HEK293T (cell line): Measurements from ENCODE around the gene ADCY1.

ENCODE experiments used
- ARNT ChIP-seq: fragments of 450-650 bp; IDR thresholded peaks from 2 replicates; pipeline ENCODE4 v1.6.1; 2017; ENCODE audit warnings: mild to moderate bottlenecking
- BHLHE40 ChIP-seq: fragments of 450-650 bp; IDR thresholded peaks from 2 replicates; pipeline ENCODE4 v1.6.1; 2016; ENCODE audit warnings: mild to moderate bottlenecking, moderate library complexity, borderline replicate concordance
- CTBP1 ChIP-seq: fragments of 450-650 bp; IDR thresholded peaks from 2 replicates; pipeline ENCODE4 v1.6.1; 2016; ENCODE audit warnings: borderline replicate concordance
- ELF4 ChIP-seq: fragments of 450-650 bp; IDR thresholded peaks from 2 replicates; pipeline ENCODE4 v1.6.1; 2017; ENCODE audit warnings: antibody characterized with exemption
- FOXM1 ChIP-seq: fragments of 450-650 bp; IDR thresholded peaks from 2 replicates; pipeline ENCODE4 v1.6.1; 2017; ENCODE audit warnings: mild to moderate bottlenecking, borderline replicate concordance
- NFRKB ChIP-seq: fragments of 450-650 bp; IDR thresholded peaks from 2 replicates; pipeline ENCODE4 v1.6.1; 2016; ENCODE audit warnings: mild to moderate bottlenecking, moderate library complexity
- SP1 ChIP-seq: fragments of 450-650 bp; IDR thresholded peaks from 2 replicates; pipeline ENCODE4 v1.6.1; 2017

GRCh38 chr7:45593877-45594276 lies 19.7 kb downstream of the ADCY1 start:
- no peak for TF ChIP-seq FOXM1
- no peak for TF ChIP-seq NFRKB
- TF ChIP-seq BHLHE40: no peak
- TF ChIP-seq ELF4: no peak
- no peak for TF ChIP-seq SP1
- no peak for TF ChIP-seq ARNT
- no peak for TF ChIP-seq CTBP1
